CD4-positive, alpha-beta T cell treated with Interleukin-12 subunit alpha and Interleukin-12 subunit beta, for 1 hour (primary cell): ENCODE measurements around the gene WASF2.
"Not testable (repeated sequence)": the region's sequence is repeated elsewhere in the genome, so short reads cannot be mapped to it uniquely, and the experiment has no call there.

Experiments
- DNase-seq: peaks from one replicate; pipeline ENCODE4 v3.0.0-alpha.2; 2020

Gene WASF2

DNA sequence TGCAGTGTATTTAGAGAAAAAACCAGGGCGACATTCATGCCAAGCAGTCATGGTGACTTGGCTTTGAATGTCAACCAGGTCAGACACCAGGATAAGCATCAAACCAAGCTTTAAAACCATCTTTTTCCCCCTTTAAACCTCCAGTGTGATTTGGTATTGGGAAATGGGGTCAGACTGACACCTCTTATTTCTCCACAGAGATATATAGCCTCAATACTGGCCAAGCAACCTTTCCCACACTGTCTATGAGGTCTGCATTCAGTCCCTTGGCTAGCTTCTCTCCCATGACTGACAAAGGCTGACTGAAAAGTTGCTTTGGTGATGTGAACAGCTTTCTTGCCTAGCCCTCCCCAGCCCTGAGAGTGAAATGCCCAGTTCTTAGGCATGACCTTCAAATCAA is 75.9 kb downstream of the WASF2 start:
- no peak for DNase-seq

DNA sequence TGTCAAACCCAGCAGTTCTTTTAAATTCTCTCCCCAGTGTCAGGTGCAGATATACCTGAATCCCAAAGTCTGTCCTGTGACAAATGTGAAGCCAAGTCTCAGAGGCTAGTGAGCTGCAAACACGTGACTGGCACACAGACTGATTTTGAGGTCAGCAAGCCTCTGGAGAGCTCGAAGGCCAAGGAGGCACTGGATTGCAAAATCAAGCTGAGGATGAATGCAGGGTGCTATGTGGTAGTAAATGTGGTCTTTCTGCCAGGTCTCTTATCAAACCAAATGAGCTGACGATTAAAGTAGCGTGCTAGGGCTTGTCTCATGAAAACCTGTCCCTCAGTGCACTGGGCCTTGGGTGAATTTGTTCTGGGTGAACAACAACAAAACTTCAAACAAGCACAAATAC is 77.0 kb downstream of the WASF2 start:
- no peak for DNase-seq

DNA sequence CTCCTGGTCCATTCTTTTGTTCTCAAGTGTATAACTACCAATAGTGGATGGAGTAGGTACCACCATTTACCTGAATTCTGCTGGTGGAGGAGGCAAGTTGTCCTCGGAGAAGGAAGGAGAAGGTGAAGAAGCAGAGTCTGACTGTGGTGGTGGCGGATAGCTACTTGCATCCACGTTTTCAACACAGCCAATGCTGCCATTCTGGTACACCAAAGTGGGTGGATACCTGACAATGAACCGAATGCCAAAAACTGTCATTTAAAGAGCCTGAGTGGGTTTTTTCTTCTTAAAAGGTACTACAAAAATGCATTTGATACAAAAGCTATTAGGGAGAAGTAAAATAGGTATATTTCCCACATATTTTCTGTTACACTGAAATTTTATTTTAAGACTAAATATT is 77.5 kb downstream of the WASF2 start:
- DNase-seq, result no peak

DNA sequence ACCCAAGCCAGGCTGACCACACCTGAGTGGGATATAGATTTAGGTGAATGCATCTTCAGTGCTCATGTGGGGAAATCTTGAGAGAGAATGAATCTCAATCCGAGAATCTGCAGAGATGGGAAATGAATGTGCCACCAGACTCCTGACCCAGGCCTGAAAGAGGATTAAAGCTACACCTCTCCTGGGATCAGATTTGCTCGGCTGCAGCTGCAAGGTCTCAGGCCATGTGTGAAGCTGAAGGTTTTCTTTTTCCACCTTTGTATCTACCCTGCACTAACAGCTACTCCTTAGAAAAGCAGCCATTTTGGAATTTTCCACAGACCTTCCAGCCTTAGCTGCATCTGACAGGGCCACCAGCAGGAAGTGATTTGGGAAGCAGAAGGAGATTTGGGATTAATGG is 79.3 kb downstream of the WASF2 start:
- no peak for DNase-seq

DNA sequence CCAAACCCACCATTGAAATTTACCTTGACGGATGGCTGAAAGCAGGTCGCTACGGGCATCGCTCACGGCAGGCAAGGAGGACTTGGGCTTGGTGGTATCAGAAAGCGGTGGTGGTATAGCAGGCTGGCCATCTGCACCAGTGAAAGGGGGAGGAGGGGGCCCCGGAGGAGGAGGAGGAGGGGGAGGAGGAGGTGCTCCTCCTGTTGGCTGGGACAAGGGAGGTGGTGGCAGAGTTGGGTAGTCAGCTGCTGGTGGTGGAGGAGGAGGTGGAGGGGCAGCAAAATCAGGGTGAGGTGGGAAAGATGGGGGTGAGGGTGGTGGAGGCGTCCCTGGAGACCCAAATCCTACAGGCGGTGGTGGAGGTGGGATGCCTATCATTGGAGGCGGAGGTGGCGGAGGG is 80.3 kb downstream of the WASF2 start:
- DNase-seq, result no peak

DNA sequence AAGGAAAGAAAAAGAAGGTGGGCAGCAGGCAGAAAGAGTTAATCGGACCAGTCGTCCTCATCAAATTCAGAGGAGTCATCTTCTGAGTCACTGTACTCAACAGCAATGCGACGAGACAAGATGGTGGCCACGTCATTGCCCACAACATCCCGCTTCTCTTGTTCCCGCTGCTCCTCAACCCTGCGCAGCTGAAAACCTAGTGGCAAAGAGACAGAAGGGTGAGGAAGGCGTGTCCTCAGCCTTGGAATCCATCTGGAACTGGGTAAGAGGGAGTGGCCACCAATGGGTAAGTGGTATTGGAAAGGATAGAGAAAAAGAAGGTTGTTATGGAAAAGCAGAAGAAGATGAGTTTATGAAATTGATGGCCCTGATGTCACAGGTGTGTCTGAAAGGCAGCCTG is 81.8 kb downstream of the WASF2 start:
- DNase-seq, result no peak

DNA sequence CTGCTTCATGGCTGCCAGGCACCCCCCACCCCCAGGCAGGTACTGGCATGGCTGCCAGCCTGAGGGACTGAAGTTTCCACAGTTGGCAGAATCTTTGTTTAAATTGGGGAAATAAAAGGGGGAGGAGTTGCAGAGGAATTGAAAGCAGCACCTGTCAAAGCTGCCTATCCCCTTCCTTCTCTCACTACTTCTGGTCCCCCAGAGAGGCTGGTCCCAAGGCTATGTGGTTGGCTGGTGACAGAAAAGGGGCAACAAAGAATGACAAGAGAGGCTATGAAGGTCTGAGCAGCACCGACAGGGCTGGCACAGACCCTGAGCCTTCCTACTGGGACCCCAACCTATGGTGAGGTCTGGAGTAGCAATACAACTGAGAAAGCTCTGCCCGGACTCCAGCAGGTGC is 83.2 kb downstream of the WASF2 start:
- DNase-seq, result not testable (repeated sequence)

DNA sequence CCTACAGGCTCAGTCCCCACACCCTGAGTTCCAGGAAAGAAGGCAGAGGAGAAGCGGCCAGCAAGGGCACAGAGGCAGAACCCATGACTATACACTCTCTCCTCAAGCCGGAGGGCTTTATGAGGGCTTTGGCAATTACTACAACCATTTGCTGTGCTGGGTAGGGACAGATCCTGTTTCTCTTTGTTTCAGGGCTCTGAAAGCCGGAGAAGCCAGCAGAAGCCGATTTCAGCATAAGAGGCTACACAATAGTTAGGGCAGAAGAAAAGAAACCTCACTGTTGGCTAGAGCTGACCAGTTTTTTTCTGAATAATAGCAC is 83.6 kb downstream of the WASF2 start:
- no peak for DNase-seq

DNA sequence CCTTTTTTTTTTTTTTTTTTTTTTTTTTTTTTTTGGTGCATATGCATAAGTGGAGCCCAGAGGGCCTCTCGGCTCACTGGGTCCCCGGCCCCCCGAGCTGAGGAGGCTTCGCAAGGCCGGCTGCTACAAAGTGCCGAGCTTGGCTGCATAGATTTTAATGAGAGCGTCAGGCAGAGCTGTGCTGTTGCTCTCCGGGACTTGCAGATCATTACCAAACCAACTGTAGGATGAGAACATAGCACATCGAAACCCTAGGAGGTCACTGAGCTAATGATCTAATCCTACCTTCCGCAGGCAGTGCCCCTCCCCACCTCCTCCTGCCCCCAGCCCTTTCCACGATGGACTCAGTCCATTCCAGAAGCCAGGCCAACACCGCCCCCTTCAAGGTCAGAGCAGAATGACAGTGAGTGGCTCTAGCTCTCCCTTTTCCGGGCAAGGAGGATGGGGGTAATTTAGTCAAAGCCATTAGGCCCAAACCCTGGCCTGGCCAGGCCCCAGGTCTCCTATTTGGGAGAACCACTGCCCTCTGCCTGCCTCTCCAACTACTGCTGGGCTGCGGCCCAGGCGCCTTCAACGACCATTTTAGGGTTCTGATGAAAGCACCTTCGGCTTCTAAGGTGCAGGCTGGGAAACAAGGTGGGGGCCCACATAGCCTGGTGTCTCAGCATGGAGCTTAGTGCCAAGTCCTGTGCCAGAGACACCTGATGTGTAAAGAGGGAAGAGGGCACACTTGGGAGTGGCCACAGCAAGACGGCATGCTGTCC is 84.2 kb downstream of the WASF2 start:
- not testable (repeated sequence) for DNase-seq

DNA sequence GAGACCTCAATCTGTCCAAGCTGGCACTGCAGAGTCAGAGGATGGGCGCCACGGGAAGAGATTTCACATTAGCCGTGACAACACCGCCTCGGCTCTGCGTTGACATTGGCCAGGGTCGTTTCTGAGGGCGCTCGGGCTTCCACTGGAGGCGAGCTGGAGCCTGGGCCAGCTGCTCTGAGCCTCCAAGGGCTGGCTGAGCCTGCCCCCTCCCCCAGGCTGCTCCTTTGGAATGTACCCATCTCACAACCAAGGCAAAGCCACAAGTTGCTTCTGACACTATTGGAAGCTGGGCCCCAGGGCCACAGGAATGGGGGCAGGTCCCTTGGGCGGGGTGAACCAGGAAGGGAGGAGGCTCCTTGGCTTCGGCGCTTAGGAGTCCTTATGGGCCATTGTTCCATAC is 84.9 kb downstream of the WASF2 start:
- DNase-seq, result no peak

DNA sequence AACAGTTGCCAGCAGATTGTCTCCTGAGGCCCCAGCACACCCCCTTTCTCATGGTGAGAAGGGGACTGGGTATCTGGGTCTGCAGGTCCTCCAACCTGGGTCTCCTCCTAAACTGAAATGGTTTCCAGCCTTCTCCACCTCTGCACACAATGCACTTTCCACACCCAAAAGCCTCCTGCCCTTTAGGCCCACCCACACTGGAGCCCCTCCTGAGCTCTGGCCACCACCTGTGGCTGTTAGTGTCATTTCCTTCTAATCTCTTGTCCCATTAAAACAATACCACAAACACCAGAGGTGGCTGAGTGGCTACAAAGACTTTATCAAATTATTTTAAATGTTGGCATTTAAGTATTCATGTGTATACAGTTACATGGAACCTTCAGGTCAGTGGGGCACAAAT is 86.0 kb downstream of the WASF2 start:
- DNase-seq, result no peak

DNA sequence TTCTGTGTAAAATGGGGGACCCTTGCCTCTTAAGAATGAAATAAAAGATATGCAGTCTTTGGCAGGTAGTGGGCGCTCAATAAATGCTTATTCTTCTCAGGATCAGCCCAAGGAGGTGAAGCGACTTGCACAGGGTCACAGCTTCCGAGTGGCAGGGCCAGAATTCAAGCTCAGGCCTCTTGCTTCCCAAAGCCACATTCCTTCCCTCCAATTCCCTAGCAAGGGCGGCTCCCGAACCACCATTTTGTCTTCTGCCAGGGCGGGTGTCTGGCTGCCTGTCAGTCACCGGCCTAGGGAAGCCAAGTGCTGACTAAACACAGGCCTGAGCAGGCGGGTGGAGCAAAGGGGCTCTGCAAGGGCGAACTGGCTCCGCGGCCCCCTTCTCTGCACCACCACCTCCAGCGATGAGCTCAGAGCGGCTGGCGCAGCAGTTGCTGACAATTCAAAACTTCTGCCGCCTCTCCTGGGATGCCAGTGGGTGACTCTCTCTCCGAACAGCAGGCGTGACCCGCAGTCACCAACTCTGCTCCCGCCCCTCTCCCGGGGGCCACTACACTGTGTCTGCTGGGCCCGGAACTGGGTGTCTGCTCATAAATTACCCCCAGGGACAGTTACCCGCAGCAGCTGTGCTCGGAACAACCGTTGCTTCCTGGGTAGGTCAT is 86.8 kb downstream of the WASF2 start:
- DNase-seq, result peak; percentile 27

DNA sequence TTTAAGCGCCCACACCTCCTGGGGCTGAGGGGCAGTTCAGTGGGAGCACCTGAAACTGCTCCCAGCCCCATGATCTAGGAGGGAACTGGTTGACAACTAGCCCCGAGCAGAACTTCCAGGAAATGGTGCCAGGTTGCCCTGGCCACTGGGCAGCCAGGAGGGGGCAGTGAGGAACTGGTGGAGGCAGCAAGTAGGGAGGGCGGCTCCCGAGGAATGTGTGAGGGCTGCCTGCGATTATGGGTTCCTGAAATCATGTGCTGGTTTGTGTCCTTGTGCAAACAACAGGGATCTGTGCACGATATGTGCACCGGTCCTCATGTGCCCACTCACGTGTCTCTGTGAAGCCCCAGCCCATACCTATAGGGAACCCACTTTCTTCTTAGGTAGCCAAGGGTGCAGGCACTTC is 87.6 kb downstream of the WASF2 start:
- DNase-seq, result peak; percentile 23

DNA sequence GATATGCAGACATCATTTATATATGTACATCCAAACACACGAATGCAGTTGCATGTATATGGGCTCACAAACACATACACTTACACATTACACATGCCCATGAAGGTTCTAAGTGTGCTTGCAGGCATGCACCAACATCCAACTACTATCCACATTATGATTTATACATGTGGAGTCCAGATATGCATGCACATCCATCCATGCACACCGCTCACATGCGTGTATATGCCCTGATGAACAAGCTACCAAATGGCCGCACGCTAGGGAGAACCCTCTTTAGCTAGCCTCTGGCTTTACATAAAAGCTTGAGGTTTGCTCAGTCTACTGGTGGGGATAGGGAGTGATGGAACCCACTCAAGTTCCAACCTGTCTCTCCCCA is 89.0 kb downstream of the WASF2 start:
- DNase-seq, result no peak

DNA sequence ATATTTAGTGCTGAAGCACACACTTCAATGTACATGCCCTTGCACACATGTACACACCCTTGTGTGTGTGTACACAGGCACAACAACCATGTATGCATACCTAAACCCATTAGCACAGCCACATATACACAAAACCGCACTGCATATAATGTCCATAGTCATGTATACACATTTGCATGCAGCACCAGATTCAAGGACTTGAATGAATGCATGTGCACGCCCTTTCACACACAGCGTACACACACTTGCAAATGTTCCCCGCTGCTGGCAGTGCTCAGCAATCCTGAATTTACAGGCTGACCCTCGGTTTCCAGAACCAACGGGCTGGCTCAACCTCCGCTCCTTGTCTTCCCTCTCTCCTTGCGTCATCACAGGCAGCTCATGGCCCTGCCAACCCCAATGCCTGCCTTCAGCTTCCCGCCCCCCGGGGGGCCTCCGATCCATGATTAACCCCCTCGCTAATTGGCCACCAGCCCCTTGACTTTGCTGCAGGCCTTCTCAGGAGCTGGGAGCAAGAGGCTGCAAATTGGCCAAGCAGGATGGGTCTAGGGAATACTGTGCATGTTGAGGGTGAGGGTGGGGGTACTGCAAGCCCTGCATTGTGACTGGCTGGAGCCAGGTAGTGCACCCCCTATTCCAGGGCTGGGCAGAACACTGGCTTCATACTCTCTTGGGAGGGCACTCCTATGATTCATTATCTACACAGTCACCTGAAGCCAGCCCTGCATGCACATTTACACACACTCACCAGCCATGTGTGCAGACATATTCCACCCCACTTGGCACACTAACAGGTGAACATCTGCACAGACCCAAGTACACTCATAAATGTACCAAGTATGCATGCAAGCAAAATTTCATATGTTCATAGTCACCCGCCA is 89.6 kb downstream of the WASF2 start:
- no peak for DNase-seq

DNA sequence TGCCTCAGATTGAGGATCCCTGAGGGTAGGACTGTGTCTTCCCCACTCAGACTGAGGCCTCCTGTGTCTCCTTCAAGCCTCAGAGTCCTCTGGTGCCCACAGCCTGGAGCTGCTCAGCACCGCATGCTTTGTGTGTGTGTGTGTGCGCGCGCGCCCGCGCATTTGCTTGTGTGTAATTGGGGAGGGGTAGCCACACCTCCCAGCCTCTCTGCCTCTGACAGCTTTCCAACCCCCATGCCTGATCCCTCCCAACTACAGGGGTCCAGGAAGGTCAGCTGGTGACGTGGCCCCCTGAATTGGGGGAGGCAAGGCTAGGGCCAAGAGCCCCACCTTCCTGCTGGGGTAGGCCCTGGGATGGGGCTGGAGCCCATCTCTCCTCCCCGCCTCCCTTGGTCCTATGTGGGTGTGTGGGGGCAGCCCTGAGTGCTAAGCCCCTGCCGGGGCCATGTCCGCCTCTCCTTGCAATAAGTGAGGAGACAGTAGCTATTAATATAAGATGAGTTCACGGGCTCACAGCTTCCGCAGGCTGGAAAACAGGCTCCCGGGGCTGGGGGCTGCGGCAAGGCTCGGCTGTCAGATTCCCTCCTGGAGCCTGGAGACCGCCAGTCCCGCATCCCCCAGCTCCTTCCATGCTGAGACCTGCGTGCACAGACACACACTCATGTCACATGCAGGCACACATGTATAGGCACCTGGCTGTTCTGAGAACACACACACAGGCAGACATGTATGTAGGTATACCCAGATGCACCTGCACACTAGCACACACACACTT is 90.5 kb downstream of the WASF2 start:
- DNase-seq, result no peak

DNA sequence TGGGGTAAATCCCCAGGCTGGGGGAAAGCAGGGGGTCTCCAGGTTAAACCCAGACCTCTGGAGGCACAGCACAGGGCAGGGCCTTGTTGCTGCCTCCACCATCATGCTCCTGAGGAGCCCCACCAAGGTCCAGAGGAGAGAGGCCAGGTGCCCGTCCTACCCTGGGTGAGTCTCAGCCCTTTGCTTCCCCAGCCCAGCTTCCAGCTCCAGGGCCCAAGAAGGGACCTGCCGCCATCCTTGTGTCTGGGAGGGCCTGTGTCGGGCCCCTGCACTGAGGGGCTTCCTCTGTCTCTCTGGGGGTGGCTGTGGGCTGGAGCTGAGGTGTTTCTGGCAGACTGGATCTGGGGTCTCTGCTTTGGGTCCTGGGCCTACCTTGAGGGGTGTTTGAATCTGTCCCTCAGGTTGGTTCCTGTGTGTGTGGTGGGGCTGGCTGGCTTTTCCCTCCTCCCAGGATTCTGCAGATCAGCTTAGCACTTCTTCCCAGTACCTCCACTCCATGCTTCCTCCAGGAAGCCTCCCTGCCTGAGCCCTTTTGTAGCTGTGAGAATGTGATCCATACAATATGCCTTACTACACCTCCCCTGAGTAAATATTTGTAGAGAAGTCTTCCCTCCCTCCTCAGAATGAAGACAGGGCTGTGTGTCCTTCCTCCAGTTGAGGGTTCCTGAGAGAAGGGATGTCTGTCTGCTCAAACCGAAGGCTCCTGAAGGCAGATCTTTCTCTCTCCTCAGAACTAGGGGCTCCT is 91.4 kb downstream of the WASF2 start:
- no peak for DNase-seq

DNA sequence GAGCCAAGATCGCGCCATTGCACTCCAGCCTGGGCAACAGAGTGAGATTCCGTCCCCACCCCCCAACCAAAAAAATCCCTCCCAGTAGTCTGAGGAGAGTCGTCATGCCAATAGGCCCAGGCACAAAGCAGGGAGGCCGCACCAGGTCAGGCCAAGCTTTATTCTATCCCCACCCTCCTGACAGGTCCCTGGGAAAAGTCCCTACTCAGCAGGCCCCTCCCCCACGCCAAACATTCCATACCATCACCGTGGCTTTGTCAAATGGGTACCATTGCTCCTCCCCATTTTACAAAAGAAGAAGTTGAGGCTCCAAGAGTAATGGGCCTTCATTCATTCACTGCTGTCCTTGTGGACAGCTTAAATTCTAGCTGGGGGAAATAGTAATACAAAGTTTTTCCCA is 92.2 kb downstream of the WASF2 start:
- no peak for DNase-seq

DNA sequence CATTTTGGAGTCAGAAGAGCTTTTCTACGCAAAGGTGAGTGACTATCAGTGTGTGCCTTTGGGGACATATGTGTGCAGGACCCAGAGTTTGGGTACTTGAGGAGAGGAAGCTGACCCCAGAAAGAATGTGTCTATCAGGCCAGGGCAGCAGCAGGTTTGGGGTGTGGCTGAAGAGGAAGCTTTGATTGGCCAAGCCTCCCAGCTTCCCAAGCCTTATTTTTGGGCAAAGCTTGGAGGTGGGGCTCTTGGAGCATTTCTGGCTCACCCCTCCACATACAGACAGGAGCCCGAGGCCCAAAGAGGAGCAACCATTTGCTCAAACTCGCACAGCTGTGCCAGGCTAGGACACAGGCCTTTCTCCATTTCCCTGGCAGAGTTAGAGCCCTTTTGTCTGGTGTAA is 92.9 kb downstream of the WASF2 start:
- no peak for DNase-seq

DNA sequence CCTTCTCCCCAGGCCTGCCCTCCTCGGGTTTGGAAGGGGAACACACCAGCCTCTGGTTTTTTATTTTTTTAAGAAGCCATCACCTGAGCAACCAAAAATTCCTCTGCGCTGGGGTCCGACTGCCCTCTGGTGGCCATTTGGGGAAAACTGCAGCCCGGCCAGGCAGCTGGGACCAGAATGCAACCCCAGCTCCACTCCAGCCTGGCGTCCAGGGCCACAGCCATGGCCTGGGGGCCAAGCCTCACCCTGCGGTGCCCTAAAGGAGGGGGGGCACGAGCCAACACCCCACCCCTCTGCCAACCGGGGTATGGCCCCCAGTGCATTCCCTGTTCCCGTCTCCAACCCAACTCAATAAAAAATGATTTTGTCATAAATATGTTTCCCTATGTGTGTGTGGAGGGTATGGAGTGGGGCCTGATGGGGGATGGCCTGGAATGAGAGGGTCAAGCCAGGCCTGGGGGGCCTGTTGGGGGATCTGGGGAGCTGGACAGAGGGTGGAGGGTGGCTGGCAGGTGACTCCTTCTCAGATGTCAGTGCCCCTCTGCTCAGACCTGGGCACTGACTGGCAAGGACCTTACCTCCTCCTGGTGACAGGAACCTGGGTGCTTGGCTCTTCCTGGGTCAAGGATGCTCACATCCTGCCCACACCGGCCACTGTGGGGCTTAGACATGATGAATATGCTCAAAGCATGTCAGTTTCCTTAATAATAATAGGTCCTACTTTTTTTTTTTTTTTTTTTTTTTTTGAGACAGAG is 94.3 kb downstream of the WASF2 start:
- DNase-seq, result peak; percentile 87

DNA sequence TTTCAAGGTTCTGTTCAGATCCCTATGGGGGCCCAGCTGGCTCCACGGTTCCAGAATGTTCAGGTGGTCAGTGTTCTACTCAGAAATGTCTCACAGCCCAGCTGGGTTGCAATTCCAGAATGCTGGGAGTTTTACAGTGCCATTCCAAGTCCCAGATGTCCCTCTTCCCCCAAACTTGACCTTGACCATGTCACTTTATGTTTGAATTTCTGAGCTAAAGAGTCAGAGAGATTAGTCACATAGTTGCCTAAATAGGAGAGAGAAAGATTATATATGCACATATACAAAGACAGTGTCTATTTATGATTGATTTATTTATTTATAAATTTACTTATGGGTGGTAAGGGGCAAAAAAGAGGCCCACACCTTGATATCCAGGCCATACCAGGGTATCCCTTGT is 95.0 kb downstream of the WASF2 start:
- no peak for DNase-seq

DNA sequence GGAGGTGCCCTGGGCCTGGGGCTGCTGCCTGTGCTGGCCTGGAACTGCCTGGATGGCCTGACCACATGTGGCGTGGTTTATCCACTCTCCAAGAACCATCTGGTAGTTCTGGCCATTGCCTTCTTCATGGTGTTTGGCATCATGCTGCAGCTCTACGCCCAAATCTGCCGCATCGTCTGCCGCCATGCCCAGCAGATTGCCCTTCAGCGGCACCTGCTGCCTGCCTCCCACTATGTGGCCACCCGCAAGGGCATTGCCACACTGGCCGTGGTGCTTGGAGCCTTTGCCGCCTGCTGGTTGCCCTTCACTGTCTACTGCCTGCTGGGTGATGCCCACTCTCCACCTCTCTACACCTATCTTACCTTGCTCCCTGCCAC is 95.7 kb downstream of the WASF2 start:
- DNase-seq, result no peak
